H1 (cell line): Measurements from ENCODE around the gene USH2A. TPM values are rescaled to one million over a fixed set of nuclear protein-coding genes. Genes with fewer than 3 reads are reported as not detected.

Experiments used
- CTCF ChIA-PET: fragments of 300-600 bp; sonication (Branson Sonifier 250); formaldehyde crosslinking; loops from one replicate; lab custom pipeline; 2021; ENCODE audit not compliant: partially characterized antibody; lab: Charles Lee
- POLR2A ChIA-PET: fragments of 300-600 bp; sonication (Branson Sonifier 250); formaldehyde crosslinking; loops from one replicate; lab custom pipeline; 2021; ENCODE audit warnings: inconsistent platforms; ENCODE audit not compliant: partially characterized antibody; lab: Charles Lee
- DNase-seq, 2 experiments: peaks; one replicate each; pipeline versions ENCODE4 v3.0.0 to v3.0.0-alpha.2; 2010 to 2022; ENCODE audit warnings: low spot score in 2 of 2, low read depth in 1 of 2, mixed read lengths in 1 of 2
- FAIRE-seq: peaks from 2 replicates; lab custom pipeline; 2011; peaks lifted over from hg19 to GRCh38; lab: Jason Lieb, UNC
- H2AFZ ChIP-seq: 2 replicates; pipeline ENCODE4 v1.8.1; 2012; ENCODE audit warnings: low read length, inconsistent platforms
- H2AK5ac ChIP-seq: 2 replicates; pipeline ENCODE4 v1.6.1; 2013; ENCODE audit warnings: low read depth, low read length
- H2BK120ac ChIP-seq: replicated peaks from 2 replicates; pipeline ENCODE3; 2013; ENCODE audit warnings: low read depth, low read length, inconsistent platforms
- H2BK12ac ChIP-seq: 2 replicates; pipeline ENCODE4 v1.6.1; 2013; ENCODE audit warnings: low read depth, low read length
- H2BK15ac ChIP-seq: 2 replicates; pipeline ENCODE4 v1.6.1; 2013; ENCODE audit warnings: low read length
- H2BK20ac ChIP-seq: 2 replicates; pipeline ENCODE4 v1.6.1; 2013; ENCODE audit warnings: low read length
- H2BK5ac ChIP-seq: 2 replicates; pipeline ENCODE4 v1.6.1; 2013; ENCODE audit warnings: low read depth, low read length
- H3K14ac ChIP-seq: 2 replicates; pipeline ENCODE4 v1.6.1; 2013; ENCODE audit warnings: inconsistent platforms; ENCODE audit not compliant: insufficient read length
- H3K18ac ChIP-seq: 2 replicates; pipeline ENCODE4 v1.6.1; 2013; ENCODE audit warnings: low read length; ENCODE audit errors: extremely low read depth
- H3K23ac ChIP-seq: 2 replicates; pipeline ENCODE4 v1.6.1; 2013; ENCODE audit warnings: inconsistent platforms; ENCODE audit not compliant: insufficient read length
- H3K23me2 ChIP-seq: 2 replicates; pipeline ENCODE4 v1.6.1; 2013; ENCODE audit warnings: low read depth, low read length
- H3K27ac ChIP-seq: 2 replicates; pipeline ENCODE4 v1.6.1; 2011; ENCODE audit warnings: low read depth, low read length, inconsistent platforms
- H3K27me3 ChIP-seq, 4 experiments: replicated peaks in 1 of 4; 1 replicate in 1 of 4; 2 replicates in 3 of 4; pipeline versions ENCODE4 v1.6.1 to v1.8.1; 2011 to 2013; ENCODE audit warnings: low read length in 3 of 4, mild to moderate bottlenecking in 3 of 4, inconsistent platforms in 2 of 4, mixed read lengths in 2 of 4, moderate library complexity in 1 of 4; ENCODE audit not compliant: control insufficient read depth in 3 of 4, insufficient read depth in 3 of 4; ENCODE audit errors: extremely low read depth in 1 of 4
- H3K36me3 ChIP-seq, 4 experiments: 2 replicates each; pipeline versions ENCODE4 v1.6.1 to v1.8.1; 2011 to 2013; ENCODE audit warnings: mild to moderate bottlenecking in 4 of 4, low read length in 3 of 4, moderate library complexity in 2 of 4, control low read depth in 1 of 4, inconsistent platforms in 1 of 4; ENCODE audit not compliant: insufficient read depth in 4 of 4, control insufficient read depth in 2 of 4
- H3K4ac ChIP-seq: replicated peaks from 2 replicates; pipeline ENCODE3; 2013; ENCODE audit warnings: low read length, low read depth, mixed read lengths, inconsistent platforms; ENCODE audit not compliant: insufficient read length
- H3K4me1 ChIP-seq, 4 experiments: replicated peaks in 1 of 4; 1 replicate in 1 of 4; 2 replicates in 3 of 4; pipeline versions ENCODE4 v1.6.1 to v1.8.1; 2011 to 2013; ENCODE audit warnings: low read length in 3 of 4, inconsistent platforms in 2 of 4, mixed read lengths in 1 of 4; ENCODE audit not compliant: insufficient read depth in 4 of 4, control insufficient read depth in 3 of 4
- H3K4me2 ChIP-seq, 2 experiments: 2 replicates each; pipeline versions ENCODE4 v1.6.1 to v1.8.1; 2011 to 2013; ENCODE audit warnings: low read depth in 2 of 2, low read length in 2 of 2, control low read depth in 1 of 2, inconsistent platforms in 1 of 2, mild to moderate bottlenecking in 1 of 2; ENCODE audit not compliant: insufficient read depth in 1 of 2
- H3K4me3 ChIP-seq, 4 experiments: fragments of 200-600, 300-600 bp in 1 of 4; sonication (generic), shearing (Covaris generic), sonication (Bioruptor Twin) in 1 of 4; 2 replicates each; pipeline versions ENCODE4 v1.5.1 to v1.8.1; 2011 to 2016; ENCODE audit warnings: low read length in 4 of 4, low read depth in 3 of 4, control low read depth in 2 of 4, inconsistent platforms in 2 of 4, mild to moderate bottlenecking in 2 of 4, mixed read lengths in 1 of 4, moderate library complexity in 1 of 4; ENCODE audit not compliant: insufficient read depth in 2 of 4; ENCODE audit errors: extremely low read depth in 1 of 4
- H3K56ac ChIP-seq: replicated peaks from 2 replicates; pipeline ENCODE3; 2013; ENCODE audit warnings: low read depth, mild to moderate bottlenecking, mixed read lengths, low read length, inconsistent platforms; ENCODE audit not compliant: insufficient read length
- H3K79me1 ChIP-seq: 2 replicates; pipeline ENCODE4 v1.6.1; 2013; ENCODE audit warnings: low read depth, low read length, control low read depth
- H3K79me2 ChIP-seq, 2 experiments: 2 replicates each; pipeline versions ENCODE4 v1.6.1 to v1.8.1; 2012 to 2013; ENCODE audit warnings: low read length in 2 of 2, mild to moderate bottlenecking in 2 of 2, inconsistent platforms in 1 of 2; ENCODE audit not compliant: insufficient read depth in 2 of 2, control insufficient read depth in 1 of 2
- H3K9ac ChIP-seq, 4 experiments: replicated peaks in 1 of 4; 1 replicate in 1 of 4; 2 replicates in 3 of 4; pipeline versions ENCODE4 v1.6.1 to v1.8.1; 2011 to 2013; ENCODE audit warnings: low read depth in 3 of 4, low read length in 3 of 4, control low read depth in 2 of 4, mild to moderate bottlenecking in 2 of 4, moderate library complexity in 2 of 4, inconsistent platforms in 1 of 4; ENCODE audit errors: extremely low read depth in 1 of 4
- H3K9me3 ChIP-seq, 2 experiments: 2 replicates each; pipeline versions ENCODE4 v1.6.1 to v1.8.1; 2012 to 2013; ENCODE audit warnings: mild to moderate bottlenecking in 2 of 2, moderate library complexity in 2 of 2, control low read depth in 1 of 2, inconsistent platforms in 1 of 2, low read depth in 1 of 2, low read length in 1 of 2, mixed read lengths in 1 of 2; ENCODE audit not compliant: insufficient read depth in 2 of 2
- H4K20me1 ChIP-seq, 2 experiments: replicated peaks in 1 of 2; 2 replicates each; pipeline versions ENCODE3 to v1.8.1; 2011 to 2013; ENCODE audit warnings: inconsistent platforms in 2 of 2, low read length in 2 of 2, mild to moderate bottlenecking in 1 of 2; ENCODE audit not compliant: insufficient read depth in 2 of 2, control insufficient read depth in 1 of 2
- H4K5ac ChIP-seq: 2 replicates; pipeline ENCODE4 v1.6.1; 2013; ENCODE audit warnings: low read length, low read depth, mixed read lengths, inconsistent platforms; ENCODE audit not compliant: insufficient read length
- H4K8ac ChIP-seq: 2 replicates; pipeline ENCODE4 v1.8.0; 2013; ENCODE audit warnings: mild to moderate bottlenecking, moderate library complexity, low read length, inconsistent platforms; ENCODE audit not compliant: insufficient read depth; ENCODE audit errors: extremely low read depth
- H4K91ac ChIP-seq: replicated peaks from 2 replicates; pipeline ENCODE3; 2013; ENCODE audit warnings: low read length, mixed read lengths, inconsistent platforms; ENCODE audit not compliant: insufficient read length
- EGR1 ChIP-seq: IDR thresholded peaks from 2 replicates; pipeline ENCODE4 v1.6.1; 2011; ENCODE audit warnings: low read depth, low read length, borderline replicate concordance
- WGBS, 2 experiments: shearing (Covaris generic) in 1 of 2; methylation state at CpG; one replicate each; pipeline versions ENCODE4 v1.1.6 to v1.1.7; 2013 to 2015; ENCODE audit warnings: low lambda C conversion rate in 2 of 2, mixed read lengths in 2 of 2, inconsistent platforms in 1 of 2, low coverage in 1 of 2, missing lambda C conversion rate in 1 of 2; ENCODE audit not compliant: insufficient replicate concordance in 2 of 2, insufficient coverage in 1 of 2, insufficient read length in 1 of 2; ENCODE audit errors: extremely low coverage in 1 of 2, missing lambda C conversion rate in 1 of 2; 5-methylcytosine and 5-hydroxymethylcytosine counted together
- polyA plus RNA-seq, 7 experiments: library from polyadenylated mRNA; depleted of rRNA in 3 of 7; stranded (reverse) in 5 of 7; unstranded in 2 of 7; fragments of >200 nt in 5 of 7; fragments of 200-250 nt in 2 of 7; gene quantifications; 1 replicate in 5 of 7; 2 replicates in 1 of 7; 4 replicates in 1 of 7; pipeline versions ENCODE4 v1.2.1 to v1.2.3, GENCODE V29; 2011 to 2013; ENCODE audit warnings: missing spikeins in 2 of 7, mixed read lengths in 2 of 7
- total RNA-seq: library from RNA; stranded (reverse); fragmentation: NEBNext Ultra II Directional; extraction: Animal tissue kit (Norgen Biotek cat#: 25700); gene quantifications from 2 replicates; pipeline ENCODE4 v1.2.1, GENCODE V29; 2021

Gene USH2A
- total and polyA plus RNA-seq, 2 of the 8 experiments (the other 6 are each of a cell fraction or from before 2014, with no cell fraction given) = 0.02 to 0.17 TPM

GRCh38 chr1:215648957-215649356 lies 774.3 kb downstream of the USH2A start:
- no peaks in the 10 kb centered on the region for H3K79me2 ChIP-seq
- DNase-seq (no peak), FAIRE-seq (no peak)
- no peak overlapping the region for H3K18ac ChIP-seq
- 95% methylated on average over 4 of the region's 4 CpGs; no CpG with 5 or more reads in 1 of the 2 experiments for WGBS, 2 experiments
- H2AFZ ChIP-seq = no peak overlapping the region
- no peak overlapping the region for H3K27ac ChIP-seq
- no peak overlapping the region for H2BK15ac ChIP-seq
- no peak overlapping the region for H2AK5ac ChIP-seq
- no peaks in the 10 kb centered on the region; the same call in 1 of the 2 replicates for H3K23me2 ChIP-seq
- H3K27me3 ChIP-seq = no peaks in the 10 kb centered on the region
- no peak overlapping the region for H3K9ac ChIP-seq
- H3K4me2 ChIP-seq = no peak overlapping the region
- CTCF ChIA-PET = interaction anchor here (0.6 kb wide), 1 partner anchor 967 kb away, joined by 3 read pairs; no protein-coding TSS in a partner anchor
- H3K4ac ChIP-seq = no peak overlapping the region
- no peak overlapping the region for H4K5ac ChIP-seq
- no peaks in the 10 kb centered on the region for H4K20me1 ChIP-seq
- H2BK20ac ChIP-seq = no peak overlapping the region
- no peak overlapping the region for H3K4me3 ChIP-seq
- POLR2A ChIA-PET = no interaction called here
- H3K56ac ChIP-seq = no peak overlapping the region
- peaks cover 0 to 29% (median 11%) of the 10 kb centered on the region in 4 experiments; a peak in 5 of 7 replicates for H3K4me1 ChIP-seq
- H3K36me3 ChIP-seq = no peaks in the 10 kb centered on the region
- H4K8ac ChIP-seq = no peak overlapping the region
- no peak overlapping the region for H2BK120ac ChIP-seq
- H4K91ac ChIP-seq = no peak overlapping the region
- no peaks in the 10 kb centered on the region for H3K79me1 ChIP-seq
- H2BK12ac ChIP-seq = no peak overlapping the region
- no peaks in the 10 kb centered on the region for H3K9me3 ChIP-seq
- H2BK5ac ChIP-seq = no peak overlapping the region
- H3K23ac ChIP-seq = no peak overlapping the region
- no peak overlapping the region for H3K14ac ChIP-seq
- no peak for TF ChIP-seq EGR1
